ENCODE results near the gene ZCCHC10. TPM values are rescaled to one million over a fixed set of nuclear protein-coding genes. Genes with fewer than 3 reads are reported as not detected.
A peak's percentile ranks its signal among the peaks of the same experiment; 100 is the strongest.
"Not testable (repeated sequence)": the region's sequence is repeated elsewhere in the genome, so short reads cannot be mapped to it uniquely, and the experiment has no call there.

Gene ZCCHC10
- total RNA-seq, 1 donor from 2014 or later = 12.7 TPM

DNA sequence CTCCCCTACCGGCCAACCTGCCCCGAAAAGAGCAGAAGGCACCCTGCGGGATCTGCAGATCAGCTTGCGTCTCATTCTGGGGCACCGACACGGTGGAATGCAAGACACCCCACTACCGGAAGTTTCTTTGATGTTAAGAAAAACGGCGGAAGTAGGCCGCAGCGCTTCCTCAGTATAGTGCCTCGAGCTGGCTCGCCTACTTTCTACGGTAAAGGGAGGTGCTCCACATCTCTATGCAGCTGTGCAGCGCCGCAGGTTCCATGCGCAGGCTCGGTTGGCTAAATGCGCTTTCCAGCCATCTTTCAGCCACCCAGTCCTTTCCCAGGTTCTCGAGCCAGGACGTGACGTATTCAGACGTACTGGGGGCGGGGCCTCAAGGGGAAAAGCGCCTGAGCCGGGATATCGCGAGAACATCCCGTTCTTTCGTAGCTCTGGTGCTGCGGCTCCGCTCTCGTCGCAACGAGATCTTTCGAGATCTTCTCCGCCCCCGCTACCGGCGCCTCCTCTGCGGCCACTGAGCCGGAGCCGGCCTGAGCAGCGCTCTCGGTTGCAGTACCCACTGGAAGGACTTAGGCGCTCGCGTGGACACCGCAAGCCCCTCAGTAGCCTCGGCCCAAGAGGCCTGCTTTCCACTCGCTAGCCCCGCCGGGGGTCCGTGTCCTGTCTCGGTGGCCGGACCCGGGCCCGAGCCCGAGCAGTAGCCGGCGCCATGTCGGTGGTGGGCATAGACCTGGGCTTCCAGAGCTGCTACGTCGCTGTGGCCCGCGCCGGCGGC lies 25.4 kb upstream of the ZCCHC10 start, which contains the start of gene HSPA4:
Gene HSPA4 (plus strand): TSS at position 472 of the 775 bp plus-strand sequence. CDS start 238 bp downstream, at position 710.
- peak within 1 kb of the TSS; percentile 98 for H3K4me3 ChIP-seq (ENCODE audit: low read depth, low read length)
- DNase-seq (ENCODE audit: low read depth) = peak; percentile 89
- TF ChIP-seq, protein P1, sequence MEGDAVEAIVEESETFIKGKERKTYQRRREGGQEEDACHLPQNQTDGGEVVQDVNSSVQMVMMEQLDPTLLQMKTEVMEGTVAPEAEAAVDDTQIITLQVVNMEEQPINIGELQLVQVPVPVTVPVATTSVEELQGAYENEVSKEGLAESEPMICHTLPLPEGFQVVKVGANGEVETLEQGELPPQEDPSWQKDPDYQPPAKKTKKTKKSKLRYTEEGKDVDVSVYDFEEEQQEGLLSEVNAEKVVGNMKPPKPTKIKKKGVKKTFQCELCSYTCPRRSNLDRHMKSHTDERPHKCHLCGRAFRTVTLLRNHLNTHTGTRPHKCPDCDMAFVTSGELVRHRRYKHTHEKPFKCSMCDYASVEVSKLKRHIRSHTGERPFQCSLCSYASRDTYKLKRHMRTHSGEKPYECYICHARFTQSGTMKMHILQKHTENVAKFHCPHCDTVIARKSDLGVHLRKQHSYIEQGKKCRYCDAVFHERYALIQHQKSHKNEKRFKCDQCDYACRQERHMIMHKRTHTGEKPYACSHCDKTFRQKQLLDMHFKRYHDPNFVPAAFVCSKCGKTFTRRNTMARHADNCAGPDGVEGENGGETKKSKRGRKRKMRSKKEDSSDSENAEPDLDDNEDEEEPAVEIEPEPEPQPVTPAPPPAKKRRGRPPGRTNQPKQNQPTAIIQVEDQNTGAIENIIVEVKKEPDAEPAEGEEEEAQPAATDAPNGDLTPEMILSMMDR (conservative IDR thresholded peaks at IDR 0.05; ENCODE audit: low read depth, low read length) = no peak

DNA sequence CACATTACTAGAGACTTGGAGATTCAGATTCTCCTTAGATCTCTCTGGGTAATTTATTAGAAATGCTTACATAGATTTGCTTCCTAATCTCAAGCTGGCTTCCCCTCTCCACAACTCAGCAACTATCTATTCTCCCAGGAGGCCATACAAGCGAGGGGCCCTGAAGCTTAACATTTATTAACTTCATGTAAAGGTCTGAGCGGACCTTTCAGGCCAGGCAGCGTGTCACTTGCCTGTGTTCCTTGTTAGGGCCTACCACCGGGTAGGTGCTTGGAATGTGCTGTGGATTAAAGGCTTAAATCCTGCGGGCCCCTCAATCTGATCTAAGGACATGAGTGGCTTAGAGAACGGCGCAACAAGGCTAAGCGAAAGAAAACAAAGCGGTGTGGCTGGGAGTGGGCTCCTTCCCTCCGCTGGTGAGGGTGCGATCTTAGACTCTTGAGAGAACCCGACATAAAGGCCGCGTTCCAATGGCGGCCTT lies 24.8 kb upstream of the ZCCHC10 start:
- peak overlapping the region; percentile 98 for H3K4me3 ChIP-seq (ENCODE audit: low read depth, low read length)
- no peak for DNase-seq (ENCODE audit: low read depth)
- TF ChIP-seq, protein P1 (conservative IDR thresholded peaks at IDR 0.05; ENCODE audit: low read depth, low read length) = no peak

DNA sequence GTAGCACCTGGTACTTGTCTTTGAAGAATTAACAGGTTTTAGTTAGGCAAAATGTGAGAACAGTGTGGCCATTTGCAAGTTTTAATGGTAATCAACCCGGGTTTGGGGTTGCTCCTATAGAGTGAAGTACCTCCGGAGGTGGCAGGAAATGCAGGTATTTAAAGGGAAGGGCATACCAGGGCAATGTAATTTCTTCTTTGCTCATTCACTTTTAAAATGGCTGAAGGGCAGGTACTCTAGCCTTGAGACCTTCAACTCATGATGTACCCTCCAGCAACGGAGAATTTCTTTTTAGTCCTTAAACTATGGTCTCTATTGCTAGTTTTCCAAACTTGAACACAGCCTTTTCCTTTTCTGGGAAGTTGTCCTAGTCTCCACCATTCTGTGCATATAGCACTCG lies 24.2 kb upstream of the ZCCHC10 start:
- H3K4me3 ChIP-seq (ENCODE audit: low read depth, low read length) = peak overlapping the region; percentile 98
- TF ChIP-seq, protein P1 (conservative IDR thresholded peaks at IDR 0.05; ENCODE audit: low read depth, low read length) = no peak
- DNase-seq (ENCODE audit: low read depth) = no peak

DNA sequence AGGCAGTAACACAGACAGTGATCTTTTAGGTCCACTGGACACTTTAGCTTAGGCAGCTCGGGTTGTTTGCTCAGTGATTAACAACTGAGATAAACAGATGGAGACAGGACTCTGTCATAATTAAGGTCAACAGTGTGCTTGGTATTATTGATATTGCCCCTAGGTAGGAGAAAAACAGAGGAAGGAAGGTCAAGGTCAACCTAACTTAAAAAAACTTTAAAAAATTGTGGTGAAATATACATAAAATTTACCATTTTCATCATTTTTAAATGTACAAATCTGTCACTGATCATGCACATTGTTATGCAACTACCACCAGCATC lies 23.3 kb upstream of the ZCCHC10 start:
- DNase-seq (ENCODE audit: low read depth) = no peak
- TF ChIP-seq, protein P1 (conservative IDR thresholded peaks at IDR 0.05; ENCODE audit: low read depth, low read length) = no peak
- no peak overlapping the region for H3K4me3 ChIP-seq (ENCODE audit: low read depth, low read length)

DNA sequence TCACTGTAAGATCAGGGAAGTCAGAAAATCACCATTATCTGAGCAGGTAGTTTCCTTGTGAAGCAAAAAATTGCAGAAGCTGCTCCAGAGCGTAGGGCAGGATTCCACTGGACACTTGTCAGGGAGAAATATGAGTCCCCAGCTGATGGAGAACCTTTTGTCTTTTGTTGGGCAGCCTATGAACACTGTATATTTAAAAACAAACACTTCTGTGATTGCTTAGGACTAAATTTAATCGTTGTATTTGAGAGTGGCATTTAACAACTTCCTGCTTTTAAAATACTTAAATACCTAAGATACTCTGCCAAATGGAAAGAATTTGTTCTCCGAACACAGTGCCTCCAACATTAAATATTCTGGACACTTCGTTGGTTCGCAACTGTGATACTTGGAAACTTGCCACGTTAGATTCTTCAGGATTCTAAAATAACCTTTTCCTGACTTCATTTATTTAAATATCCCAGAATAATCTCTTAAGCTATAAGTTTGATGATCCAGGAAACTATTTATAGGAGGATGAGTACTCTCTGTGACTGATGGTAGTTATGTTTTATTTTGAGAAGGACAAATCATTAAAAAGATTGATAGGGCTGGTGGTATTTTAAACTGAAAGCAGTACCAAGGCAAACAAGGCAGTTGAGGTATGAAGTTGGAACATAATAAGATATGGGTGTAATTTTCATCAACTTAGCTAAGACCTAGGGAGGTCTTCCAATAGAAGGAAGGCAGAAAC lies 22.8 kb upstream of the ZCCHC10 start:
- TF ChIP-seq, protein P1 (conservative IDR thresholded peaks at IDR 0.05; ENCODE audit: low read depth, low read length) = no peak
- no peak overlapping the region for H3K4me3 ChIP-seq (ENCODE audit: low read depth, low read length)
- no peak for DNase-seq (ENCODE audit: low read depth)

DNA sequence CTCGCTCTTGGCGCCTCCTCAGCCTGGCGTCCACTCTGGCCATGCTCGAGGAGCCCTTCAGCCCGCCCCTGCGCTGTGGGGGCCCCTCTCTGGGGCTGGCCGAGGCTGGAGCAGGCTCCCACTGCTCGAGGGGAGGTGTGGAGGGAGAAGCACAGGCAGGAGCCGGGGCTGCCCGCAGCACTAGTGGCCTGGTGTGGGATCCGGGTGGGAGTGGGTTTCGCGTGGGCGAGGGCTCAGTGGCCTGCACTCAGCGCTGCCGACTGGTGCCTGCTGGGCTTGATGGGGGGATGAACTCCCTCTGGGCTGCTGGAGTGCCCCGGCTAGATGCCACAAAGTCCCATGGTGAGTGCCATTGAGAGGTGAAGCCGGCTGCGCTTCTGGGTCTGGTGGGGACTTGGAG lies 21.1 kb upstream of the ZCCHC10 start:
- TF ChIP-seq, protein P1 (conservative IDR thresholded peaks at IDR 0.05; ENCODE audit: low read depth, low read length) = no peak
- DNase-seq (ENCODE audit: low read depth) = no peak
- H3K4me3 ChIP-seq (ENCODE audit: low read depth, low read length) = no peak overlapping the region

DNA sequence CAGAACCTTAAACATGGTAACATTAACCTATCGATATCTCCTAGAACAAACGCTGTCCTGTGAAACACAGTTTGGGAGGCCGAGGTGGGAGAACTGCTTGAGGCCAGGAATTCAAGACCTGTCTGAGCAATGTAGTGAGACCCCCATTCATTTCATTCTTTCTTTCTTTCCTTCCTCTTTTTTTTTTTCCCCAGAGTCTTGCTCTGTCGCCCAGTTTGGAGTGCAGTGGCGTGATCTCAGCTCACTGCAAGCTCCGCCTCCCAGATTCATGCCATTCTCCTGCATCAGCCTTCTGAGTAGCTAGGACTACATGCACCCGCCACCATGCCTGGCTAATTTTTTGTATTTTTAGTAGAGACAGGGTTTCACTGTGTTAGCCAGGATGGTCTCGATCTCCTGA lies 20.2 kb upstream of the ZCCHC10 start:
- not testable (repeated sequence) for H3K4me3 ChIP-seq (ENCODE audit: low read depth, low read length); DNase-seq (ENCODE audit: low read depth)
